HCT116 (cell line): ENCODE data around the gene TMEM184A. TPM values are rescaled to one million over a fixed set of nuclear protein-coding genes. Genes with fewer than 3 reads are reported as not detected.

Source experiments
- ATAC-seq: fragments of 200-7000 bp; cut with Tn5 transposase; 2 replicates; pipeline ENCODE4 v1.9.1; 2020; ENCODE audit warnings: mild to moderate bottlenecking, moderate library complexity
- BruUV-seq: library from RNA; stranded (reverse); fragments of 400-500 nt; replicated peaks from 2 replicates; lab custom pipeline; 2021; lab: Mats Ljungman, UMichigan
- CTCF ChIA-PET: fragments of 300-600 bp; sonication (Branson Sonifier 250); formaldehyde crosslinking; loops from one replicate; lab custom pipeline; 2021; ENCODE audit warnings: antibody characterized with exemption; lab: Charles Lee
- POLR2A ChIA-PET: fragments of 300-600, 350-600 bp; sonication (Branson Sonifier 250); formaldehyde crosslinking; loops from one replicate; lab custom pipeline; 2021; ENCODE audit warnings: antibody characterized with exemption; lab: Charles Lee
- RAD21 ChIA-PET, 2 experiments: fragments of 300-600 bp; sonication (Branson Sonifier 250); formaldehyde crosslinking; loops; one replicate each; lab custom pipeline; 2023; ENCODE audit warnings: low total read pairs in 2 of 2; ENCODE audit not compliant: uncharacterized antibody in 2 of 2, unreplicated experiment in 2 of 2, low non-redundant PET in 1 of 2; lab: Charles Lee
- DNase-seq: peaks from one replicate; pipeline ENCODE4 v3.0.0-alpha.2; 2010; ENCODE audit warnings: low read depth, low spot score
- H2AFZ ChIP-seq: fragments of 200-600 bp; shearing (Covaris generic), sonication (generic); 2 replicates; pipeline ENCODE4 v1.6.1; 2017; ENCODE audit warnings: low read depth, mixed run types, mixed read lengths, antibody characterized with exemption, low read length; ENCODE audit not compliant: poor library complexity, severe bottlenecking
- H3K27ac ChIP-seq: 2 replicates; pipeline ENCODE4 v1.5.1; 2012; ENCODE audit warnings: low read depth, low read length
- H3K27me3 ChIP-seq: fragments of 200-600 bp; sonication (generic); 2 replicates; pipeline ENCODE4 v1.6.1; 2016; ENCODE audit warnings: mixed run types, low read length, mixed read lengths; ENCODE audit not compliant: insufficient read depth
- H3K36me3 ChIP-seq, 2 experiments: fragments of 200-500 bp in 1 of 2; fragments of 200-600 bp in 1 of 2; sonication (Bioruptor generic) in 1 of 2; sonication (generic) in 1 of 2; 2 replicates each; pipeline versions ENCODE4 v1.5.1 to v1.6.1; 2014 to 2016; ENCODE audit warnings: low read length in 2 of 2, inconsistent platforms in 1 of 2, mixed read lengths in 1 of 2, mixed run types in 1 of 2; ENCODE audit not compliant: insufficient read depth in 2 of 2, control insufficient read depth in 1 of 2
- H3K4me1 ChIP-seq, 2 experiments: fragments of 200-600 bp in 1 of 2; sonication (generic) in 1 of 2; 2 replicates each; pipeline versions ENCODE4 v1.5.1 to v1.6.1; 2012 to 2017; ENCODE audit warnings: low read length in 2 of 2, inconsistent platforms in 1 of 2, mild to moderate bottlenecking in 1 of 2, mixed read lengths in 1 of 2, mixed run types in 1 of 2, moderate library complexity in 1 of 2; ENCODE audit not compliant: insufficient read depth in 2 of 2, control insufficient read depth in 1 of 2
- H3K4me2 ChIP-seq: fragments of 200-600 bp; sonication (generic); 2 replicates; pipeline ENCODE4 v1.6.1; 2017; ENCODE audit warnings: mixed run types, low read length, mixed read lengths
- H3K4me3 ChIP-seq, 2 experiments: fragments of 200-600 bp in 1 of 2; sonication (generic) in 1 of 2; replicated peaks in 1 of 2; 2 replicates each; pipeline ENCODE4 v1.5.1; 2011 to 2016; ENCODE audit warnings: low read length in 2 of 2, control low read depth in 1 of 2, low read depth in 1 of 2, mild to moderate bottlenecking in 1 of 2, mixed read lengths in 1 of 2, mixed run types in 1 of 2
- H3K79me2 ChIP-seq: fragments of 200-600 bp; sonication (generic); 2 replicates; pipeline ENCODE4 v1.6.1; 2017; ENCODE audit warnings: mild to moderate bottlenecking, mixed run types, low read length, moderate library complexity, mixed read lengths; ENCODE audit not compliant: insufficient read depth
- H3K9ac ChIP-seq: fragments of 200-600 bp; sonication (generic); 2 replicates; pipeline ENCODE4 v1.6.1; 2016; ENCODE audit warnings: low read length, mixed read lengths
- H3K9me2 ChIP-seq: fragments of 200-600 bp; sonication (generic), shearing (Covaris generic); 2 replicates; pipeline ENCODE4 v1.6.1; 2017; ENCODE audit warnings: mixed run types, mild to moderate bottlenecking, moderate library complexity; ENCODE audit not compliant: insufficient read depth
- H3K9me3 ChIP-seq, 2 experiments: fragments of 200-500 bp in 1 of 2; fragments of 200-600 bp in 1 of 2; sonication (Bioruptor generic) in 1 of 2; sonication (generic) in 1 of 2; 2 replicates each; pipeline ENCODE4 v1.6.1; 2014 to 2017; ENCODE audit warnings: low read length in 2 of 2, mixed read lengths in 2 of 2, inconsistent platforms in 1 of 2, low read depth in 1 of 2, mild to moderate bottlenecking in 1 of 2, mixed run types in 1 of 2, moderate library complexity in 1 of 2; ENCODE audit not compliant: control insufficient read depth in 1 of 2, insufficient read depth in 1 of 2
- H4K20me1 ChIP-seq: fragments of 200-600 bp; sonication (generic), shearing (Covaris generic); 2 replicates; pipeline ENCODE4 v1.6.1; 2017; ENCODE audit warnings: mixed run types, mild to moderate bottlenecking, moderate library complexity; ENCODE audit not compliant: insufficient read depth
- CBX3 ChIP-seq: IDR thresholded peaks from 2 replicates; pipeline ENCODE4 v1.6.1; 2012; ENCODE audit warnings: low read depth
- POLR2A ChIP-seq: IDR thresholded peaks from 2 replicates; pipeline ENCODE4 v1.7.0; 2011; ENCODE audit warnings: borderline replicate concordance; ENCODE audit not compliant: insufficient read depth, insufficient read length; ENCODE audit errors: extremely low read depth
- POLR2AphosphoS5 ChIP-seq: IDR thresholded peaks from 2 replicates; pipeline ENCODE4 v1.6.1; 2011; ENCODE audit warnings: mild to moderate bottlenecking, low read depth, low read length, moderate library complexity
- SIN3A ChIP-seq: IDR thresholded peaks from 2 replicates; pipeline ENCODE4 v1.6.1; 2012; ENCODE audit warnings: low read depth
- TCF7L2 ChIP-seq: IDR thresholded peaks from 2 replicates; pipeline ENCODE4 v1.7.0; 2011; ENCODE audit warnings: borderline replicate concordance, inconsistent platforms; ENCODE audit not compliant: insufficient read depth, insufficient read length; ENCODE audit errors: extremely low read depth
- ZBTB33 ChIP-seq: IDR thresholded peaks from 2 replicates; pipeline ENCODE4 v1.6.1; 2011; ENCODE audit warnings: mild to moderate bottlenecking, low read length, moderate library complexity; ENCODE audit not compliant: insufficient replicate concordance; ENCODE audit errors: extremely low read depth
- ZFX ChIP-seq: fragments of 450-650 bp; IDR thresholded peaks from 2 replicates; pipeline ENCODE4 v1.6.1; 2017
- intact Hi-C: fragments of 100-400 bp; cut with micrococcal nuclease; formaldehyde crosslinking; loops from 2 replicates; pipeline ENCODE4 v1.10.0; 2022
- total RNA-seq: library from RNA; stranded (reverse); gene quantifications from one replicate; pipeline ENCODE4 v1.2.1, GENCODE V29; 2021; ENCODE audit not compliant: unreplicated experiment

TMEM184A gene
- total RNA-seq, 1 experiment from 2014 or later: 34.8 TPM

GRCh38 chr7:1512781-1513656 is 43.0 kb downstream of the TMEM184A start:
- Histone ChIP-seq H3K9me2 (no peaks in the 10 kb centered on the region), H3K27me3 (no peaks in the 10 kb centered on the region), H3K4me2 (peak overlapping the region; percentile 60), H3K4me3 (peak overlapping the region in 1 of 2 experiments; percentile 33; a peak in 1 of 4 replicates), H3K27ac (peak overlapping the region; percentile 86), H2AFZ (no peak overlapping the region), H3K9ac (peak overlapping the region; percentile 62), H3K9me3 (no peaks in the 10 kb centered on the region), H3K79me2 (no peaks in the 10 kb centered on the region), H4K20me1 (no peaks in the 10 kb centered on the region), H3K4me1 (peaks cover 21 to 46% of the 10 kb centered on the region in 2 experiments), H3K36me3 (no peaks in the 10 kb centered on the region)
- CTCF ChIA-PET: interaction anchor here (1.4 kb wide), 1 partner anchor 43 kb away, joined by 6 read pairs; the partner anchor contains the start of gene TMEM184A
- intact Hi-C loops: no loop called here
- DNase-seq (peak; percentile 77), ATAC-seq (peak; percentile 89)
- no TSS peak for BruUV-seq
- RAD21 ChIA-PET: no interaction called here
- TF ChIP-seq POLR2AphosphoS5 (peak; percentile 42), SIN3A (no peak)
- POLR2A ChIA-PET: interaction anchor here (1.0 kb wide), 1 partner anchor 10 kb away, joined by 3 read pairs; no protein-coding TSS in a partner anchor

- Histone ChIP-seq H4K20me1 (no peaks in the 10 kb centered on the region), H3K9me2 (no peaks in the 10 kb centered on the region), H3K4me3 (no peak overlapping the region), H3K9ac (no peak overlapping the region), H3K27ac (no peak overlapping the region), H3K9me3 (no peaks in the 10 kb centered on the region), H3K4me2 (no peak overlapping the region), H3K79me2 (no peaks in the 10 kb centered on the region)
- CTCF ChIA-PET: no interaction called here
- TF ChIP-seq TCF7L2 (no peak), ZBTB33 (no peak), ZFX (no peak), CBX3 (no peak), POLR2A (no peak), POLR2AphosphoS5 (no peak)
- TF ChIP-seq, all 23 proteins: peak for 0
- ChIA-PET RAD21 (no interaction called here), POLR2A (no interaction called here)
- intact Hi-C loops: no loop called here
- no peak for DNase-seq
- Histone ChIP-seq H3K27me3 (no peaks in the 10 kb centered on the region), H3K4me1 (peaks cover 30 to 56% of the 10 kb centered on the region in 2 experiments), H3K36me3 (no peaks in the 10 kb centered on the region), H2AFZ (no peak overlapping the region)
- no peak for ATAC-seq
- BruUV-seq: no TSS peak
Measured at GRCh38 chr7:1511444-1512422, 44.3 kb downstream of the TMEM184A start.
